GM20000 (cell line): ENCODE results near the gene FGFR2.
A peak's percentile ranks its signal among the peaks of the same experiment; 100 is the strongest.

ENCODE experiments used
- DNase-seq: peaks from one replicate; pipeline ENCODE4 v3.0.0; 2012; ENCODE audit warnings: low spot score
- TF ChIP-seq, protein P1 (sequence below): IDR thresholded peaks from 2 replicates; pipeline ENCODE4 v1.5.1; 2012; ENCODE audit warnings: mild to moderate bottlenecking, control low read depth; ENCODE audit errors: extremely low read depth, missing control alignments

Gene FGFR2

DNA sequence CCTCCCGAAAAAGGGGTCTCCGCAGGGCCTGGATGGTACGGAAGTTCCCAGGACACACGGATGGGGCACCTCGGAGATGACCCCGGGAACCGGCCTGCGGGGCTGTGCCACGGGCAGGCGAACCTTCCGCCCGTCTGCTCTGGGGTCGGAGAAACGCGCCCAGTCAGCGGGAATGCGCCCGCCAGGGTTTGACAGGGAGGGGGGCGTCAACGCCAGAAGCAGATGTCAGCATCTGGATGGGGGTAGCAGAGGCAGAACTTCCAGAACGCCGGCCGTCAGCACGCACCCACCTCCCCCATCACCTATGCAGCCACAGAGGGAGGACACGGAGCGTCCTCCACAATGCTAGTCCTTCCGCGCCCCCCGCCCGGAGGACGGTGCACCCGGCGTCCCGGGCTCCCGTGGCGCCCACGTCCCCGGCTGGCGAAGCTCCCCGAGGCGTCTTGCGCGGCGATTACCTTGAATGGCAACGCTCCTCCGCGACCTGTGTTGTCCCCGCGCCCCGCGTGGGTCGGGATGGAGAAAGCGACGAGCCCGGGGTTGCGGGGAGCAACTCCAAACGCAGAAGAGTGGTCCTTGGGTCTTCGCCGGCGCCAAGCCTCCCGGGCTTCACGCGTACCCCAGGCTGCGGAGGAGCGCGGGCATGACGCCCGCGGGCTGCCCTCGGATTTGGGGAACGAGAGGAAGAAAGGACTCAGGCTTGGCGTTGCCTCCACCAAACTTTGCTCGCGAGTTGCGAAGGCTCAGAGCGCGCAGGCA is 561 bp downstream of the FGFR2 start:
- DNase-seq: peak; percentile 46
- TF ChIP-seq, protein P1, sequence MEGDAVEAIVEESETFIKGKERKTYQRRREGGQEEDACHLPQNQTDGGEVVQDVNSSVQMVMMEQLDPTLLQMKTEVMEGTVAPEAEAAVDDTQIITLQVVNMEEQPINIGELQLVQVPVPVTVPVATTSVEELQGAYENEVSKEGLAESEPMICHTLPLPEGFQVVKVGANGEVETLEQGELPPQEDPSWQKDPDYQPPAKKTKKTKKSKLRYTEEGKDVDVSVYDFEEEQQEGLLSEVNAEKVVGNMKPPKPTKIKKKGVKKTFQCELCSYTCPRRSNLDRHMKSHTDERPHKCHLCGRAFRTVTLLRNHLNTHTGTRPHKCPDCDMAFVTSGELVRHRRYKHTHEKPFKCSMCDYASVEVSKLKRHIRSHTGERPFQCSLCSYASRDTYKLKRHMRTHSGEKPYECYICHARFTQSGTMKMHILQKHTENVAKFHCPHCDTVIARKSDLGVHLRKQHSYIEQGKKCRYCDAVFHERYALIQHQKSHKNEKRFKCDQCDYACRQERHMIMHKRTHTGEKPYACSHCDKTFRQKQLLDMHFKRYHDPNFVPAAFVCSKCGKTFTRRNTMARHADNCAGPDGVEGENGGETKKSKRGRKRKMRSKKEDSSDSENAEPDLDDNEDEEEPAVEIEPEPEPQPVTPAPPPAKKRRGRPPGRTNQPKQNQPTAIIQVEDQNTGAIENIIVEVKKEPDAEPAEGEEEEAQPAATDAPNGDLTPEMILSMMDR: no peak

GRCh38 chr10:121596689-121597503 is 1.3 kb downstream of the FGFR2 start:
- peak; percentile 42 for DNase-seq
- TF ChIP-seq, protein P1: no peak

DNA sequence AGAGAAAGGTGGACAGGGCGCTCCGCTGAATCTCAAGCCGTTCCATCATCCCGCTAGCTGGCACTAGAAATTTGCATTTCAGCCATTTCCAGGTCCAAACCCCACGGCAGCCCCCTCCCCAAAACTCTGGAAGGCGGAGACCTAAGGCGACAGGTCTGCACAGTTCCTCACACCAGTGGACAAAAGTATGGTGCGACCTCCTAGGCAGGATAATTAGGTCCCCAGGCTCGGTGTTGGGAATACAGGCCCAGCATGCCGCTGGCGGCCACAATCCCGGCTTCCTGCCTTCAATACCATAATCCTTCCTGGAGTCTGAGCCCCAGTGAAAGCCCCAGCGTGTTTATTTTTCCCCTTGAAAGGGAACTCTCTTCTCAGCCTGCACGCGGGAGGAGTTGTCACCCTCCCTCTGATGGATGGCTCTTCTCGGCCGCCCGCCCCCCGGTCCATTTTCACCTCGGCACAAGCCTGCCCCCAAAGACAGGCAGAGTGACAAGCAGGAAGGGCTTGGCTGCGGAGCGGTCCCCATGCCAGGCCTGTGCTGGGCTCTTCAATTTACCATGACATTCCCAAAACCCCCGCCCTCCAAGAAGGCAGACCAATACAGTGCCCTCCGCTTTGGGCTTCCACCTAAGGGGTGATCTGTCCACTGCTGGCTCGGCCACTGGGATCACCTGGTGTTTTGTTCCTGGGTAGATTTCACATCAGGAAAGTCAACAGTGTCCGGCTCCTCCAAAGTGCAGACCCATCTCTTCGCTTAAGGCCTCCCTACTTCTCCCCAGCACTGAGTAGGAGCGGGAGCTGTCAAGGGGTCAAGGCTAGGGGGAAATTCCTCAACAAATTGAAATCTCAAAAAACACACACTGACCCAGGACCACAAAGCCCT is 2.2 kb downstream of the FGFR2 start:
- TF ChIP-seq, protein P1: no peak
- no peak for DNase-seq

DNA sequence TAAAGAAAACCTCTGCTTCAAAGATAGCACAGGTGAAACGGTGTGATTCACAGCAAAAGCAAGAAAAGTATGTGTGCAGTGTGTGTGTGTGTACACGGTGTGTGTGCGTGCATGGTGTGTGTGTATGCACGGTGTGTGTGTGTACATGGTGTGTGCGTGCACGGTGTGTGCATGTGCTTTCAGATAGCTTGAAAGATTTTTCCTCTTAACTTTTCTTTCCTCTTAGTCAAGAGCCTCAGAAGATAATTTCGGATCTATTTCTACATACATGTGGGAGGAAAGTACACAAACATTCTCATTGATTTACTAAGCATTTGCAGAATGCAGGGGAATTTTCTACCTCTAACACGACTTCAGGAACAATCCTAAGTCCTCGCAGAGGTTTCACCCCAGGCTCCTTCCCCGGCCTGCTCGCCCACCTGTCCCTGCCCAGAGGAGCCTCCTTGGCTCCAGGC is 2.9 kb downstream of the FGFR2 start:
- DNase-seq: no peak
- TF ChIP-seq, protein P1: no peak

- TF ChIP-seq, protein P1: no peak
- no peak for DNase-seq
Measured at GRCh38 chr10:121594623-121595350, 3.5 kb downstream of the FGFR2 start.

- TF ChIP-seq, protein P1: no peak
- DNase-seq: no peak
Measured at GRCh38 chr10:121594076-121594475, 4.2 kb downstream of the FGFR2 start.
